Dedifferentiated amniotic fluid mesenchymal stem cell (primary cell): ENCODE results near the gene MAPK11.

Experiments used
- DNase-seq: peaks from one replicate; pipeline ENCODE4 v3.0.0-alpha.2; 2016; ENCODE audit errors: extremely low spot score

Gene MAPK11

DNA sequence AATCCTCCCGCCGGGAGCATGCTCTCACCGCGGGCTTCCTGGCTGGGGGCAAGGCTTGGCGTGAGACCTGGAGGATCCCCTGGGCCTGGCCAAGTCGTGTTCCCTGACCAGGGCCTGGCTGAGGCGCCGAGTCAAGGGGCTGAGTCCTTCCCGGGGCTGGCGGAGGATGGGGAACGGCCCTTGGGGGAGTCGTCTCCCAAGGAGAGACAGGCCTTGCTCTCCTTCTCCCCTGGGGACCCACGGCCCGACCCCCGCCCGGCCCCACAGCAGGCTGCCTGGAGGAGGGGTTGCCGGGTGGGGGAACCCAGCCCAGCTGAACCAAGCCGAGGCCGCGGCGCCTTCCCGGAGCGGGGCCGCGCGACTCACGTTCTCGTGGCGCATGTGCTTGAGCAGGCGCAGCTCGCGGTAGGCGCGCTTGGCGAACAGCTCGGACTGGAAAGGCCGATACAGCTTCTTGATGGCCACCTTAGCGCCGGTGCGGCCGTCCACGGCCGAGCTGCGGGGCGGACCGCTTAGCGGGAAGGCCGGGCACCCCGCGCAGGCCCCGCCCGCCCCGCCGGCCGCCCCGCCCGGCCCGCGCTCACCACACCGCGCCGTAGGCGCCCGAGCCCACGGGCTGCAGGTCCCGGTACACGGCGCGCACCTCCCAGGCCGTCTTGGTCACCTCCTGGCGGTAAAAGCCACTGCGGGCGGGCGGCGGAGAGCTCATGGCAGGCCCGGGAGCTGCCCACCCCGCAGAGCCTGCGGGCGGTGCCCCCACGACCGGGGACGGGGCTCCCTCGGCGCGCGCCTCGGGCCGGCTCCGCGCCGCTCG is 9.2 kb downstream of the MAPK11 start:
- no peak for DNase-seq

DNA sequence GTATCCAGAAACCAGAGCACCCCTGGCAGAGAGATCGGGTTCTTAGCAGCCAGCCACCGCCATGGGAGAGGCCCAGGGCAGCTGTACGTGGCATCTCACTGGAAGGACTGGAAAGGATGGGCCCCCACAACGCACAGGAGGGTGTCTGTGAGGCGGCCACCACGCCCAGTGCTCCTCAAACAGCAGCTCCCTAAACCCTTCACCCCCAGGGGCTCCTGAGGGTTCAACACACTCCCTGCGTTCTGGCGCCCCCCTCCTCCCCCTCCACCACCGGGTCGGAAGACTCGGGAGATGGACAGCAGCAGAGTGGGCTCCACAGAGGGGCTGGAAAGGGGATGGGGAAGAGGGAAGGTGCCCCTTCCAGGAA is 9.8 kb downstream of the MAPK11 start:
- no peak for DNase-seq

- no peak for DNase-seq
These were observed 10.9 kb downstream of the MAPK11 start for GRCh38 chr22:50259302-50259701.

DNA sequence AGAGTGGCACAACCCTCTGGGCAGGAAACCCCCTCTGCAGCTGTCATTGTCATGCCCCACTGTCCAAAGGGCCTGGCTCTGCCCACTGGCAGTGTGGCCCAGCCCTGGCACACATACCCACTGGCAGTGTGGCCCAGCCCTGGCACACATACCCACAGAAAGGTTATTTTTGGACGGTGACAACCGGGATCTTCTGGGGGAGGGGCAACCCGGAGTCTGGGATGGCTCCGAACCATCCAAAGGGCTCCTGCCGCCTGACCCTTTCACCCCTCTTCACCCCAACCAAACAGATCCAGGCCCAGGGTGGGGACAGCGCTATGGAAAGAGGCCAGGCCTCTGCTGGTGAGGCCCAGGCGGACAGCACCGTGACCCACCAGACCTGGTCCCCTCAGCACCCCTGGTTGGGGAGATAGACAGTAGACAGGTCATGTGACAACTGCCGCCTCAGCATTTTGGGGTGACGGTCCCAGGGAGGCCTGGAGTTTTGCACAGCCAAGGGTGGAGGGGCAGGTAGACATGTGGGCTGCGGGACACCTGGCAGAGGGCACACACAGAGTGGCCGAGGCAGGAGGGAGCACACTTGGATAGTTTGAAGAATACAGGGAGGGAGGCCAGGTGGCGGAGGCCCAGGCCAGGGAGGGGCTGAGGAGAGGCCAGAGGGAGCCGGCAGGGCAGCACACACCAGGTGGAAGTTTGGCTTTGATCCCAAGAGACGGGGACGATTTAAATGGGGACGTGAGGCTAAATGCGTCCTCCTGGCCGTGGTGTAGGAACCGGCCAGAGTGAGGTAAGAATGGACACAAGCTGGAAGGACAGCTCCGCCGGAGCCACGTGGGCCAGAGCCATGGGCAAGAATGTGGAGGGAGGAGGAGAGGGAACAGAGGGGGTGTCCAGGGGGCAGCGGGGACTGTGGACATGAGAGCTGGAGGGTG is 11.6 kb downstream of the MAPK11 start:
- no peak for DNase-seq

- DNase-seq, result no peak
These were observed 12.5 kb downstream of the MAPK11 start for GRCh38 chr22:50257451-50258360.

- DNase-seq, result no peak
These were observed 13.1 kb downstream of the MAPK11 start for GRCh38 chr22:50257041-50257440.

DNA sequence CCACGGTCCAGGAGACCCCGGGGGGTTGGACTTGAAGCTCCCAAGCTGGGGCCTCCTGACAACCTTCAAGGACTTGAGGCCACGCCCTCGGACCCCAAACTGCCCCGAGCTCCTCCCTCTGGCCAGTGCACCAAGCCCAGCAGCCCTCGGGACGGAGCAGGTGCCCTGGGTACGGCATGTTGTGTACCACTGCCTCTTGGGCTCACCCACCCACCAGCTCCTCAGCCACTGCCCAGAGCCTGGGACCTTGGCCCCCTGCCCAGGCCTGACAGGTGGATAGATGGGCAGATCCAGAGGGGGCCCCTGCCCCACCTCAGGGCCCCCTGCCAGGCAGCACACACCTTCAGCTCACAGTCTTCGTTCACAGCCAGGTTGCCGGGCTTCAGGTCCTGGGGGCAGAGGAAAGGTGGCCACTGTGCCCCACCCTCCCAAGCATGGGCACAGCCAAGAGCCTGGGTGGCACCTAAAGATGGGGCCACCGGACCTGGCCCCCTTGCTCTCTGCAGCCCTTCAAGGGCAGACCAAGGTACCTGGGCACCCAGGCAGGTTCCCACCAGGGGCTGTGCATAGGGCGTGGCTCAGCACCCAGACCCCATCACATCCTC is 13.8 kb downstream of the MAPK11 start:
- no peak for DNase-seq

GRCh38 chr22:50255607-50256006 is 14.6 kb downstream of the MAPK11 start:
- no peak for DNase-seq

- no peak for DNase-seq
These were observed 15.1 kb downstream of the MAPK11 start for GRCh38 chr22:50255099-50255498.

- DNase-seq, result no peak
These were observed 16.2 kb downstream of the MAPK11 start for GRCh38 chr22:50253941-50254340.

GRCh38 chr22:50253046-50253915 is 16.9 kb downstream of the MAPK11 start:
- DNase-seq, result no peak

- peak; percentile 48 for DNase-seq
These were observed 17.8 kb downstream of the MAPK11 start for GRCh38 chr22:50252082-50253045.

DNA sequence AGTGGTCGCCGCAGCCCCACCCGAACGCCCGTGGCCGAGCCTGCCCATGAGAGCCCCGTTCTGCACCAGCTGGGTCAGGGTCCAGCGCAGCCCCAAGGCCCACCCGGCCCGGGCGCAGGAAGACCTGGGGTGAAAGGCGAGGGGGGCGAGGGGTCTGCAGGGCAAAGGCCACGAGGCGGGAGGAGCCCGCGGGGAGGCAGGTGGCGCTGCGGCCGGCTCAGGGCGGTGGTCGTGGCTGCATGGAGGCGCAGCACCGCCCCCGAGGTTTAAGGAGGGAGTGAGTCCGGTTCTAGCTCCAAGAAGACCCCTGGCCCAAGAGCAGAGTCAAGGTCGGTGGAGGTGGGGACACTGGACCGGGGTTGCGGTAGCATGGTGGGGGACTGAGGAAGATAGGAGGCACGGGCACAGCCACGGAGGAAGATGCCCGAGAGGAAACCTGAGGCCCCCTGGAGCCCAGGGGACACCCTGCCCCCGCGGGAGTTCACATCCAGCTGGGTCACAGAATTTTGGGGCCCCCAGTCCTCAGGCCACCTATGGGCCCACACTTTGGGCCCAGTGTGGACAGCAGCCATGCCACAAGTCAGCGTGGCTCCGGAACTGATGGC is 18.6 kb downstream of the MAPK11 start:
- DNase-seq, result no peak

DNA sequence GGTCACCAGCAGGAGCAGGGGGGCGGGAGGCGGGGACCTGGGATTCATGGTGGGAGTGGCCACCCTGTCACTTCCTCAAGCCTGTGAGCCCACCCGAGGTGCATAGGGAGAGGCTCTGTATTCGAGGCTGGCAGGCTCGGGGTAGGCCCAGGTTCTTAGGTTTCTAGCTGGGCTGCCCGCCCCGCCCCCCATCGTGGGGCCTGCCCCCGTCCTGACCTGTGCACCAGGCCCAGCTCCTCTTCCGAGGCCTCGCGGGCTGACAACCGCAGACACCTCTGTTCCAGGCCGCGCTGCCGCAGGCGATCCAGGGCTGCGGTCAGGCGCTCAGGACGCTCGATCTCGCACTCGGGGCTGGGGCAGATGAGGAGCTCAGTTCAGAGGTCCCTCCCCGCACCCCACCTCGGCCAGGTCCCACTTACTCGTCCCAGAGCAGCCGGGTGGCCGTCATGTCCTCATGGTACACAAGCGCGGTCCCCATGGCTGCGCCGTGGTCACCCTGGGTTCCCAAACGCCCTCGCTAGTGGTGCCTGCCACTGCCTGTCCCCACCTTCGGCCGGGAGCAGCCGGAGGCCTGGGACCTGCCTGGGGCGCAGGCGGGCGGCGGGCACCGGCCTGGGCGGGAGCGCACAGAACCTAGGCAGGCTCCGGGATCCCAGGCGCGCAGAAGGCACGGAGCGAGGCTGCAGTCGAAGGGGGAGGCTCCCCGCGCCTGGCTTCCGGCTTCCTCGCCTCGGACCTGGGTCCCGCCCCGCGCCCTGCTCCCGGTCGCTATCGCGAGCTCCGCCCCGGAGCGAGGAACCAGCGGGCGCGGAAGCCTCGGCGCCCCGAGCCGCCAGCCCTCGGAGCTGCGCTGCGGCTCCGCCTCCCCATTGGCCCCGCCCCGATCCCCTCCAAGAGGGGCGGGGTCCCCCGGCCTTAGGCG is 19.4 kb downstream of the MAPK11 start, which contains the start of gene HDAC10:
Gene HDAC10 (minus strand): TSS at position 711 of the 922 bp plus-strand sequence. CDS start 233 bp downstream, at position 478.
- peak; percentile 61 for DNase-seq

DNA sequence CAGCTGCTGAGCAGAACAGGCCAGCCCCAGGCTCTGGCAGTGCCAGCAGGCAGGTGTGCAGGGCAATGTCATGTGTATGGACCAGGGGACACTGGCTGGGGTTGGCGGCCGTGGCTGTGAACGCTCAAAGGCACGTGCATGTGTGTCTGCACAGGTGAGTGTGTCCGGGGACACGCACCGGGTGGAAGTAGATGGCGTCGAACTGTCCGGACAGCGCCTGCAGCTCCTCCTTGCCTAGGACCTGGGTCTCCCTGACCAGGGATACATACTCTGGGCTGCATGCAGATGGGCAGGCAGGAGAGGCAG is 20.0 kb downstream of the MAPK11 start:
- no peak for DNase-seq

GRCh38 chr22:50249341-50250248 is 20.6 kb downstream of the MAPK11 start:
- no peak for DNase-seq
